Activated CD4-positive, alpha-beta T cell treated with anti-CD3 and anti-CD28 coated beads, Interleukin-10, Interleukin-2, amounts not matched to agents 100 ng/mL and 50 ng/mL, durations not matched to agents 16 hours and 8 hours (primary cell): ENCODE data around the gene NCK1.

Source experiments
- DNase-seq: peaks from one replicate; pipeline ENCODE4 v3.0.0-alpha.2; 2020

Gene NCK1

GRCh38 chr3:136992115-136992514 is 130.1 kb downstream of the NCK1 start:
- DNase-seq: no peak

- DNase-seq: no peak
Measured at GRCh38 chr3:136994772-136995516, 132.9 kb downstream of the NCK1 start.

- no peak for DNase-seq
Measured at GRCh38 chr3:136995652-136996051, 133.6 kb downstream of the NCK1 start.
